ENCODE data around the gene ABCB11. TPM values are rescaled to one million over a fixed set of nuclear protein-coding genes. Genes with fewer than 3 reads are reported as not detected.

ABCB11 gene
- total and polyA plus RNA-seq, 9 of the 15 experiments (the other 6 are each of a cell fraction or from before 2014, with no cell fraction given): 0.04 to 0.51 (median 0.10) TPM; not detected in 1

DNA sequence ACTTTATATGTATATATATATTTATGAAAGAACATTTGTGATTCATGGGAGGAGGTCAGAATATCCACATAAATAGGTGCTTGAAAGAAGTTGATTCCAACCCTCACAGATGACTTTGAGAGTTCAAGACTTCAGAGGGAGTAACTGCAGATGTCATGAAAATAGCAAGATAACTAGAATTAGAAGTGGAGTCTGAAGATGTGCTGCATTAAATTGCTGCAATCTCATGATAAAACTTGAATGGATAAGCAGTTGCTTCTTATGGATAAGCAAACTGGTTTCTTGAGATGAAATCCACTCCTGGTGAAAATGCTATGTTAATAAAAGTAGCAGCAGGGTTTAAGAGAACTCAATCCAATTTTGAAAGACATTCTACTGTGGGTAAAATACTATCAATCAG is 89.8 kb downstream of the ABCB11 start (continued):
- TF ChIP-seq ZNF253 (CRISPR knock-in tag; conservative IDR thresholded peaks at IDR 0.05) (no peak), SRSF3 (IDR thresholded peaks at IDR 0.05; ENCODE audit: insufficient read depth, low read length) (no peak), NCOR1 (IDR thresholded peaks at IDR 0.05) (peak; percentile 80), TRIM28 (IDR thresholded peaks at IDR 0.05) (no peak), DNMT1 (IDR thresholded peaks at IDR 0.05) (no peak), ZNF592 (IDR thresholded peaks at IDR 0.05) (no peak), RCOR1 (IDR thresholded peaks at IDR 0.05; ENCODE audit: borderline replicate concordance in 1 of 2, low read depth in 2 of 2, low read length in 2 of 2) (peak in 1 of 2 experiments; percentile 28; a peak in 1 of 4 replicates), ELK3 (CRISPR knock-in tag; IDR thresholded peaks at IDR 0.05) (no peak), FIP1L1 (IDR thresholded peaks at IDR 0.05; ENCODE audit: low read depth, low read length, poor library complexity, severe bottlenecking) (no peak), E4F1 (CRISPR knock-in tag; IDR thresholded peaks at IDR 0.05; ENCODE audit: borderline replicate concordance) (no peak), RNF2 (IDR thresholded peaks at IDR 0.05) (no peak), SMARCE1 (IDR thresholded peaks at IDR 0.05) (0 out of 2 replicates have a peak, but pooled peaks have one; percentile 35), SMARCB1 (IDR thresholded peaks at IDR 0.05; ENCODE audit: insufficient read length, low read depth) (no peak), TSC22D4 (tag; IDR thresholded peaks at IDR 0.05) (no peak), STAT5A (IDR thresholded peaks at IDR 0.05; ENCODE audit: borderline replicate concordance, low read length) (peak; percentile 62; the same call in 1 of the 2 replicates), TCF7L2 (IDR thresholded peaks at IDR 0.05; ENCODE audit: low read depth, low read length) (no peak)
- TF ChIP-seq, protein P1, sequence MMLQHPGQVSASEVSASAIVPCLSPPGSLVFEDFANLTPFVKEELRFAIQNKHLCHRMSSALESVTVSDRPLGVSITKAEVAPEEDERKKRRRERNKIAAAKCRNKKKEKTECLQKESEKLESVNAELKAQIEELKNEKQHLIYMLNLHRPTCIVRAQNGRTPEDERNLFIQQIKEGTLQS (IDR thresholded peaks at IDR 0.05): no peak
- TF ChIP-seq, protein P1 (CRISPR knock-in tag; conservative IDR thresholded peaks at IDR 0.05): no peak
- TF ChIP-seq, protein P2, sequence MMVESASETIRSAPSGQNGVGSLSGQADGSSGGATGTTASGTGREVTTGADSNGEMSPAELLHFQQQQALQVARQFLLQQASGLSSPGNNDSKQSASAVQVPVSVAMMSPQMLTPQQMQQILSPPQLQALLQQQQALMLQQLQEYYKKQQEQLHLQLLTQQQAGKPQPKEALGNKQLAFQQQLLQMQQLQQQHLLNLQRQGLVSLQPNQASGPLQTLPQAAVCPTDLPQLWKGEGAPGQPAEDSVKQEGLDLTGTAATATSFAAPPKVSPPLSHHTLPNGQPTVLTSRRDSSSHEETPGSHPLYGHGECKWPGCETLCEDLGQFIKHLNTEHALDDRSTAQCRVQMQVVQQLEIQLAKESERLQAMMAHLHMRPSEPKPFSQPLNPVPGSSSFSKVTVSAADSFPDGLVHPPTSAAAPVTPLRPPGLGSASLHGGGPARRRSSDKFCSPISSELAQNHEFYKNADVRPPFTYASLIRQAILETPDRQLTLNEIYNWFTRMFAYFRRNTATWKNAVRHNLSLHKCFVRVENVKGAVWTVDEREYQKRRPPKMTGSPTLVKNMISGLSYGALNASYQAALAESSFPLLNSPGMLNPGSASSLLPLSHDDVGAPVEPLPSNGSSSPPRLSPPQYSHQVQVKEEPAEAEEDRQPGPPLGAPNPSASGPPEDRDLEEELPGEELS (CRISPR knock-in tag; IDR thresholded peaks at IDR 0.05; ENCODE audit: borderline replicate concordance): no peak
